K562 (cell line): ENCODE results near the gene GBA2. TPM values are rescaled to one million over a fixed set of nuclear protein-coding genes. Genes with fewer than 3 reads are reported as not detected.

Experiments used
- ATAC-seq: fragments of 200-7000 bp; cut with Tn5 transposase; 3 replicates; pipeline ENCODE4 v1.9.1; 2020; ENCODE audit warnings: moderate library complexity
- BruUV-seq: library from RNA; stranded (reverse); fragments of 400-500 nt; replicated peaks from 2 replicates; lab custom pipeline; 2021; lab: Mats Ljungman, UMichigan
- CTCF ChIA-PET: fragments of 300-600 bp; formaldehyde crosslinking; extraction: SDS; loops from one replicate; lab custom pipeline; 2021; ENCODE audit warnings: low intra/inter-chr PET ratio; lab: Yijun Ruan, JAX
- POLR2A ChIA-PET: fragments of 300-600, 350-650 bp; sonication (Branson Sonifier 250); formaldehyde crosslinking; extraction: SDS; loops from one replicate; lab custom pipeline; 2021; ENCODE audit warnings: antibody characterized with exemption, inconsistent platforms; lab: Yijun Ruan, JAX
- DNase-seq, 4 experiments: peaks; one replicate each; pipeline versions ENCODE4 v3.0.0 to v3.0.0-alpha.2; 2011 to 2018; ENCODE audit warnings: low spot score in 3 of 4, mixed read lengths in 3 of 4; ENCODE audit errors: extremely low read depth in 1 of 4
- FAIRE-seq: peaks from 2 replicates; lab custom pipeline; 2011; peaks lifted over from hg19 to GRCh38; lab: Jason Lieb, UNC
- H2AFZ ChIP-seq: 2 replicates; pipeline ENCODE4 v1.6.0; 2011; ENCODE audit warnings: low read depth, low read length, control low read depth, inconsistent platforms
- H3K27ac ChIP-seq: fragments of 200-600 bp; 3 replicates; pipeline ENCODE4 v1.8.0; 2011; ENCODE audit warnings: low read depth, mild to moderate bottlenecking, control low read depth, inconsistent platforms, low read length, moderate library complexity, mixed read lengths; ENCODE audit errors: extremely low read depth
- H3K27me3 ChIP-seq, 2 experiments: fragments of 300-600 bp in 1 of 2; 2 replicates in 1 of 2; 3 replicates in 1 of 2; pipeline versions ENCODE4 v1.6.0 to v1.8.0; 2011; ENCODE audit warnings: inconsistent platforms in 2 of 2, low read length in 2 of 2, mild to moderate bottlenecking in 1 of 2, mixed read lengths in 1 of 2, moderate library complexity in 1 of 2; ENCODE audit not compliant: control insufficient read depth in 2 of 2, insufficient read depth in 2 of 2
- H3K36me3 ChIP-seq: fragments of 300-600 bp; 3 replicates; pipeline ENCODE4 v1.8.0; 2011; ENCODE audit warnings: mild to moderate bottlenecking, low read length, inconsistent platforms; ENCODE audit not compliant: control insufficient read depth, insufficient read depth
- H3K4me1 ChIP-seq, 2 experiments: fragments of 200-600 bp in 1 of 2; replicated peaks in 1 of 2; 2 replicates in 1 of 2; 3 replicates in 1 of 2; pipeline versions ENCODE4 v1.5.1 to v1.8.0; 2011; ENCODE audit warnings: inconsistent platforms in 2 of 2, low read length in 2 of 2, mild to moderate bottlenecking in 1 of 2, mixed read lengths in 1 of 2, moderate library complexity in 1 of 2; ENCODE audit not compliant: control insufficient read depth in 2 of 2, insufficient read depth in 2 of 2
- H3K4me2 ChIP-seq: 2 replicates; pipeline ENCODE4 v1.6.1; 2011; ENCODE audit warnings: low read length, control low read depth, inconsistent platforms, mixed read lengths; ENCODE audit not compliant: insufficient read depth
- H3K4me3 ChIP-seq: fragments of 200-600 bp; sonication (generic), shearing (Covaris generic); 2 replicates; pipeline ENCODE4 v1.5.1; 2016; ENCODE audit warnings: control low read depth, inconsistent platforms
- H3K79me2 ChIP-seq: fragments of 200-600 bp; 3 replicates; pipeline ENCODE4 v1.8.0; 2011; ENCODE audit warnings: low read length, inconsistent platforms; ENCODE audit not compliant: control insufficient read depth, insufficient read depth
- H3K9ac ChIP-seq, 2 experiments: 2 replicates each; pipeline versions ENCODE4 v1.6.0 to v1.6.1; 2011; ENCODE audit warnings: low read depth in 2 of 2, low read length in 2 of 2, control low read depth in 1 of 2, inconsistent platforms in 1 of 2, mild to moderate bottlenecking in 1 of 2, mixed read lengths in 1 of 2; ENCODE audit not compliant: insufficient read depth in 1 of 2
- H3K9me1 ChIP-seq: one replicate; pipeline ENCODE4 v1.6.0; 2011; ENCODE audit warnings: inconsistent platforms, mild to moderate bottlenecking, low read length, moderate library complexity; ENCODE audit not compliant: control insufficient read depth, insufficient read depth
- H3K9me3 ChIP-seq: replicated peaks from 2 replicates; pipeline ENCODE4 v1.5.1; 2011; ENCODE audit warnings: low read depth, low read length, inconsistent platforms; ENCODE audit not compliant: control insufficient read depth, insufficient read depth
- H4K20me1 ChIP-seq: replicated peaks from 2 replicates; pipeline ENCODE4 v1.6.1; 2011; ENCODE audit warnings: low read length, inconsistent platforms, mixed read lengths; ENCODE audit not compliant: control insufficient read depth, insufficient read depth
- COPS2 ChIP-seq: fragments of 450-650 bp; conservative IDR thresholded peaks from 2 replicates; pipeline ENCODE4 v1.6.1; 2016; ENCODE audit warnings: mild to moderate bottlenecking, moderate library complexity
- CTBP1 ChIP-seq: fragments of 450-650 bp; IDR thresholded peaks from 2 replicates; pipeline ENCODE4 v1.6.1; 2016; ENCODE audit warnings: borderline replicate concordance
- TAF7 ChIP-seq: fragments of 450-650 bp; IDR thresholded peaks from 2 replicates; pipeline ENCODE4 v1.6.1; 2016; ENCODE audit warnings: missing genetic modification characterization, missing compliant biosample characterization
- TOE1 ChIP-seq, 2 experiments: fragments of 450-650 bp in 1 of 2; sonication (generic) in 1 of 2; formaldehyde crosslinking in 1 of 2; IDR thresholded peaks; 2 replicates each; pipeline versions ENCODE4 v1.7.1 to v1.8.0; 2016 to 2022; ENCODE audit warnings: borderline replicate concordance in 2 of 2, mild to moderate bottlenecking in 2 of 2, antibody characterized with exemption in 1 of 2, inconsistent platforms in 1 of 2, low read depth in 1 of 2, missing genetic modification reagents in 1 of 2, moderate library complexity in 1 of 2
- ZBED1 ChIP-seq: IDR thresholded peaks from 2 replicates; pipeline ENCODE4 v1.6.1; 2014
- ZNF263 ChIP-seq: sonication (generic); formaldehyde crosslinking; IDR thresholded peaks from 2 replicates; pipeline ENCODE4 v1.8.0; 2022; ENCODE audit warnings: mild to moderate bottlenecking, missing genetic modification reagents, borderline replicate concordance
- ZNF561 ChIP-seq: fragments of 450-650 bp; formaldehyde crosslinking; conservative IDR thresholded peaks from 2 replicates; pipeline ENCODE4 v1.4.0; 2020; ENCODE audit warnings: mild to moderate bottlenecking, moderate library complexity
- WGBS: fragments of 100-300 bp; shearing (Covaris generic); methylation state at CpG from one replicate; pipeline ENCODE4 v1.1.6; 2016; ENCODE audit warnings: low coverage, mixed read lengths; ENCODE audit not compliant: insufficient coverage; ENCODE audit errors: missing lambda C conversion rate; 5-methylcytosine and 5-hydroxymethylcytosine counted together
- in situ Hi-C: fragments of 300-500 bp; cut with MboI; formaldehyde crosslinking; loops from 4 replicates; pipeline ENCODE4 v1.15.0; 2018; ENCODE audit warnings: inconsistent platforms, mixed read lengths
- intact Hi-C: fragments of 100-400 bp; cut with micrococcal nuclease; formaldehyde crosslinking; loops from 2 replicates; pipeline ENCODE4 v1.14.2; 2022
- polyA plus RNA-seq, 8 experiments: library from polyadenylated mRNA; depleted of rRNA in 4 of 8; stranded (reverse) in 5 of 8; unstranded in 3 of 8; fragments of >200 nt; fragmentation: Nextera tagmentation in 2 of 8; fragmentation: Illumina TruSeq in 1 of 8; extraction: Ambion mirVana in 2 of 8; extraction: Trizol in 1 of 8; gene quantifications; 2 replicates each; pipeline versions ENCODE4 v1.2.1 to v1.2.3, GENCODE V29; 2011 to 2014; ENCODE audit warnings: inconsistent platforms in 1 of 8, missing spikeins in 1 of 8
- total RNA-seq, 7 experiments: library from RNA; depleted of rRNA in 6 of 7; stranded (reverse); fragments of >200 nt in 6 of 7; fragmentation: Illumina TruSeq in 2 of 7; extraction: Trizol in 2 of 7; gene quantifications; 2 replicates each; pipeline versions ENCODE4 v1.2.1 to v1.2.3, GENCODE V29; 2011 to 2021; ENCODE audit warnings: low replicate concordance in 1 of 7
- TF ChIP-seq, protein P1 (sequence below): sonication (generic); formaldehyde crosslinking; IDR thresholded peaks from 2 replicates; pipeline ENCODE4 v1.8.0; 2022; ENCODE audit warnings: missing genetic modification reagents, mild to moderate bottlenecking, borderline replicate concordance
- TF ChIP-seq, protein P2 (sequence below): fragments of 450-650 bp; formaldehyde crosslinking; IDR thresholded peaks from 2 replicates; pipeline ENCODE4 v1.4.0; 2020; ENCODE audit warnings: mild to moderate bottlenecking, moderate library complexity
- TF ChIP-seq, protein P3 (sequence below), 2 experiments: fragments of 450-650 bp in 1 of 2; sonication (generic) in 1 of 2; formaldehyde crosslinking in 1 of 2; IDR thresholded peaks; 2 replicates each; pipeline versions ENCODE4 v1.7.1 to v1.9.0; 2016 to 2022; ENCODE audit warnings: inconsistent platforms in 1 of 2, mild to moderate bottlenecking in 1 of 2, missing genetic modification reagents in 1 of 2

GBA2 gene
- total and polyA plus RNA-seq, 9 of the 15 experiments (the other 6 are each of a cell fraction or from before 2014, with no cell fraction given), result 14.1 to 60.4 (median 32.1) TPM

DNA sequence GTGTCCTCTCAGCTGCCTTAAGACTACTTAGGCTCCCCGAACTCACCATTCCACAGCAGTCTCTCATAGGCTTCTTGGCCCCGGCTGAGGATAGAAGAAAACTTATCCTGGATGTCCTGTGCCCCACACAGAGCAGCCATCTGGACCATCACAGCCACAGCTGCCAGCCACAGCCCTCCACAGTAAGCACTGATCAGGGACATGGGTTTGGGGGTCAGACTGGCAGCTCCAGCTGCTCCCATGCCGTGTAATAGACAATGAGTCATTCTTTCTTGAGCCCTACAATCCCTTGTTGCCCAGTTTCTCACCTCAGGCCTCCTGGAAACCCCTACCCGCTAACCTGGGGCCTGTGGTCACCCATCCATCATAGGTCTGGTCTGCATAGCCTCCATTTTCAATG, 10.8 kb downstream of the GBA2 start:
- DNase-seq, result no peak
- no peak overlapping the region for H3K4me3 ChIP-seq
- FAIRE-seq, result no peak
- peaks cover 90% of the 10 kb centered on the region for H3K36me3 ChIP-seq
- no peak for ATAC-seq
- H3K27ac ChIP-seq, result no peak overlapping the region
- peaks cover 3 to 8% of the 10 kb centered on the region in 2 experiments; a peak in 3 of 5 replicates for H3K4me1 ChIP-seq
- ChIA-PET POLR2A (interaction anchor here (1.0 to 4.8 kb wide), 4 partner anchors 9 to 18 kb away, joined by 4 to 21 read pairs (median 8); partner anchors contain the start of gene MSMP), CTCF (interaction anchor here (1.0 kb wide), 1 partner anchor 145 kb away, joined by 3 read pairs; no protein-coding TSS in a partner anchor)
- peaks cover 20% of the 10 kb centered on the region for H3K79me2 ChIP-seq
- no peaks in the 10 kb centered on the region for H3K27me3 ChIP-seq
- H3K9ac ChIP-seq, result no peak overlapping the region
- no peaks in the 10 kb centered on the region for H3K9me1 ChIP-seq
- intact Hi-C loops (loop anchor here (5.0 to 10.0 kb wide), 2 partner anchors 39 to 77 kb away; partner anchors contain the start of genes HINT2 and SPAG8), in situ Hi-C loops (no loop called here)
- 71% methylated on average over 4 of the region's 4 CpGs for WGBS
- no TSS peak for BruUV-seq
- H2AFZ ChIP-seq, result no peak overlapping the region
- no peaks in the 10 kb centered on the region for H3K9me3 ChIP-seq
- H3K4me2 ChIP-seq, result no peak overlapping the region
- H4K20me1 ChIP-seq, result no peaks in the 10 kb centered on the region
- TF ChIP-seq, protein P1, sequence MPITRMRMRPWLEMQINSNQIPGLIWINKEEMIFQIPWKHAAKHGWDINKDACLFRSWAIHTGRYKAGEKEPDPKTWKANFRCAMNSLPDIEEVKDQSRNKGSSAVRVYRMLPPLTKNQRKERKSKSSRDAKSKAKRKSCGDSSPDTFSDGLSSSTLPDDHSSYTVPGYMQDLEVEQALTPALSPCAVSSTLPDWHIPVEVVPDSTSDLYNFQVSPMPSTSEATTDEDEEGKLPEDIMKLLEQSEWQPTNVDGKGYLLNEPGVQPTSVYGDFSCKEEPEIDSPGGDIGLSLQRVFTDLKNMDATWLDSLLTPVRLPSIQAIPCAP (CRISPR knock-in tag), result no peak
- TF ChIP-seq ZNF561 (no peak), TAF7 (tag) (no peak), ZBED1 (no peak), ZNF263 (CRISPR knock-in tag) (no peak), COPS2 (no peak), CTBP1 (no peak), TOE1 (IDR thresholded peaks at IDR 0.05; ENCODE audit: borderline replicate concordance) (no peak), TOE1 (CRISPR knock-in tag; IDR thresholded peaks at IDR 0.05; ENCODE audit: borderline replicate concordance, low read depth) (no peak)
- TF ChIP-seq, protein P2, sequence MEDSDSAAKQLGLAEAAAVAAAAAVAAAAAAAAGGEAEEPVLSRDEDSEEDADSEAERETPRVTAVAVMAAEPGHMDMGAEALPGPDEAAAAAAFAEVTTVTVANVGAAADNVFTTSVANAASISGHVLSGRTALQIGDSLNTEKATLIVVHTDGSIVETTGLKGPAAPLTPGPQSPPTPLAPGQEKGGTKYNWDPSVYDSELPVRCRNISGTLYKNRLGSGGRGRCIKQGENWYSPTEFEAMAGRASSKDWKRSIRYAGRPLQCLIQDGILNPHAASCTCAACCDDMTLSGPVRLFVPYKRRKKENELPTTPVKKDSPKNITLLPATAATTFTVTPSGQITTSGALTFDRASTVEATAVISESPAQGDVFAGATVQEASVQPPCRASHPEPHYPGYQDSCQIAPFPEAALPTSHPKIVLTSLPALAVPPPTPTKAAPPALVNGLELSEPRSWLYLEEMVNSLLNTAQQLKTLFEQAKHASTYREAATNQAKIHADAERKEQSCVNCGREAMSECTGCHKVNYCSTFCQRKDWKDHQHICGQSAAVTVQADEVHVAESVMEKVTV (CRISPR knock-in tag), result no peak
- TF ChIP-seq, protein P3, sequence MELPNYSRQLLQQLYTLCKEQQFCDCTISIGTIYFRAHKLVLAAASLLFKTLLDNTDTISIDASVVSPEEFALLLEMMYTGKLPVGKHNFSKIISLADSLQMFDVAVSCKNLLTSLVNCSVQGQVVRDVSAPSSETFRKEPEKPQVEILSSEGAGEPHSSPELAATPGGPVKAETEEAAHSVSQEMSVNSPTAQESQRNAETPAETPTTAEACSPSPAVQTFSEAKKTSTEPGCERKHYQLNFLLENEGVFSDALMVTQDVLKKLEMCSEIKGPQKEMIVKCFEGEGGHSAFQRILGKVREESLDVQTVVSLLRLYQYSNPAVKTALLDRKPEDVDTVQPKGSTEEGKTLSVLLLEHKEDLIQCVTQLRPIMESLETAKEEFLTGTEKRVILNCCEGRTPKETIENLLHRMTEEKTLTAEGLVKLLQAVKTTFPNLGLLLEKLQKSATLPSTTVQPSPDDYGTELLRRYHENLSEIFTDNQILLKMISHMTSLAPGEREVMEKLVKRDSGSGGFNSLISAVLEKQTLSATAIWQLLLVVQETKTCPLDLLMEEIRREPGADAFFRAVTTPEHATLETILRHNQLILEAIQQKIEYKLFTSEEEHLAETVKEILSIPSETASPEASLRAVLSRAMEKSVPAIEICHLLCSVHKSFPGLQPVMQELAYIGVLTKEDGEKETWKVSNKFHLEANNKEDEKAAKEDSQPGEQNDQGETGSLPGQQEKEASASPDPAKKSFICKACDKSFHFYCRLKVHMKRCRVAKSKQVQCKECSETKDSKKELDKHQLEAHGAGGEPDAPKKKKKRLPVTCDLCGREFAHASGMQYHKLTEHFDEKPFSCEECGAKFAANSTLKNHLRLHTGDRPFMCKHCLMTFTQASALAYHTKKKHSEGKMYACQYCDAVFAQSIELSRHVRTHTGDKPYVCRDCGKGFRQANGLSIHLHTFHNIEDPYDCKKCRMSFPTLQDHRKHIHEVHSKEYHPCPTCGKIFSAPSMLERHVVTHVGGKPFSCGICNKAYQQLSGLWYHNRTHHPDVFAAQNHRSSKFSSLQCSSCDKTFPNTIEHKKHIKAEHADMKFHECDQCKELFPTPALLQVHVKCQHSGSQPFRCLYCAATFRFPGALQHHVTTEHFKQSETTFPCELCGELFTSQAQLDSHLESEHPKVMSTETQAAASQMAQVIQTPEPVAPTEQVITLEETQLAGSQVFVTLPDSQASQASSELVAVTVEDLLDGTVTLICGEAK (IDR thresholded peaks at IDR 0.05), result no peak
- TF ChIP-seq, protein P3 (CRISPR knock-in tag; IDR thresholded peaks at IDR 0.05), result no peak
